K562 (cell line): ENCODE data around the gene SEC63. TPM values are rescaled to one million over a fixed set of nuclear protein-coding genes. Genes with fewer than 3 reads are reported as not detected.
A peak's percentile ranks its signal among the peaks of the same experiment; 100 is the strongest.
"Not testable (repeated sequence)": the region's sequence is repeated elsewhere in the genome, so short reads cannot be mapped to it uniquely, and the experiment has no call there.

Experiments used
- ATAC-seq: fragments of 200-7000 bp; cut with Tn5 transposase; 3 replicates; pipeline ENCODE4 v1.9.1; 2020; ENCODE audit warnings: moderate library complexity
- BruUV-seq: library from RNA; stranded (reverse); fragments of 400-500 nt; replicated peaks from 2 replicates; lab custom pipeline; 2021; lab: Mats Ljungman, UMichigan
- CTCF ChIA-PET: fragments of 300-600 bp; formaldehyde crosslinking; extraction: SDS; loops from one replicate; lab custom pipeline; 2021; ENCODE audit warnings: low intra/inter-chr PET ratio; lab: Yijun Ruan, JAX
- POLR2A ChIA-PET: fragments of 300-600, 350-650 bp; sonication (Branson Sonifier 250); formaldehyde crosslinking; extraction: SDS; loops from one replicate; lab custom pipeline; 2021; ENCODE audit warnings: antibody characterized with exemption, inconsistent platforms; lab: Yijun Ruan, JAX
- DNase-seq, 4 experiments: peaks; one replicate each; pipeline versions ENCODE4 v3.0.0 to v3.0.0-alpha.2; 2011 to 2018; ENCODE audit warnings: low spot score in 3 of 4, mixed read lengths in 3 of 4; ENCODE audit errors: extremely low read depth in 1 of 4
- FAIRE-seq: peaks from 2 replicates; lab custom pipeline; 2011; peaks lifted over from hg19 to GRCh38; lab: Jason Lieb, UNC
- H2AFZ ChIP-seq: 2 replicates; pipeline ENCODE4 v1.6.0; 2011; ENCODE audit warnings: low read depth, low read length, control low read depth, inconsistent platforms
- H3K27ac ChIP-seq: fragments of 200-600 bp; 3 replicates; pipeline ENCODE4 v1.8.0; 2011; ENCODE audit warnings: low read depth, mild to moderate bottlenecking, control low read depth, inconsistent platforms, low read length, moderate library complexity, mixed read lengths; ENCODE audit errors: extremely low read depth
- H3K27me3 ChIP-seq, 2 experiments: fragments of 300-600 bp in 1 of 2; 2 replicates in 1 of 2; 3 replicates in 1 of 2; pipeline versions ENCODE4 v1.6.0 to v1.8.0; 2011; ENCODE audit warnings: inconsistent platforms in 2 of 2, low read length in 2 of 2, mild to moderate bottlenecking in 1 of 2, mixed read lengths in 1 of 2, moderate library complexity in 1 of 2; ENCODE audit not compliant: control insufficient read depth in 2 of 2, insufficient read depth in 2 of 2
- H3K36me3 ChIP-seq: fragments of 300-600 bp; 3 replicates; pipeline ENCODE4 v1.8.0; 2011; ENCODE audit warnings: mild to moderate bottlenecking, low read length, inconsistent platforms; ENCODE audit not compliant: control insufficient read depth, insufficient read depth
- H3K4me1 ChIP-seq, 2 experiments: fragments of 200-600 bp in 1 of 2; replicated peaks in 1 of 2; 2 replicates in 1 of 2; 3 replicates in 1 of 2; pipeline versions ENCODE4 v1.5.1 to v1.8.0; 2011; ENCODE audit warnings: inconsistent platforms in 2 of 2, low read length in 2 of 2, mild to moderate bottlenecking in 1 of 2, mixed read lengths in 1 of 2, moderate library complexity in 1 of 2; ENCODE audit not compliant: control insufficient read depth in 2 of 2, insufficient read depth in 2 of 2
- H3K4me2 ChIP-seq: 2 replicates; pipeline ENCODE4 v1.6.1; 2011; ENCODE audit warnings: low read length, control low read depth, inconsistent platforms, mixed read lengths; ENCODE audit not compliant: insufficient read depth
- H3K4me3 ChIP-seq: fragments of 200-600 bp; sonication (generic), shearing (Covaris generic); 2 replicates; pipeline ENCODE4 v1.5.1; 2016; ENCODE audit warnings: control low read depth, inconsistent platforms
- H3K79me2 ChIP-seq: fragments of 200-600 bp; 3 replicates; pipeline ENCODE4 v1.8.0; 2011; ENCODE audit warnings: low read length, inconsistent platforms; ENCODE audit not compliant: control insufficient read depth, insufficient read depth
- H3K9ac ChIP-seq, 2 experiments: 2 replicates each; pipeline versions ENCODE4 v1.6.0 to v1.6.1; 2011; ENCODE audit warnings: low read depth in 2 of 2, low read length in 2 of 2, control low read depth in 1 of 2, inconsistent platforms in 1 of 2, mild to moderate bottlenecking in 1 of 2, mixed read lengths in 1 of 2; ENCODE audit not compliant: insufficient read depth in 1 of 2
- H3K9me1 ChIP-seq: one replicate; pipeline ENCODE4 v1.6.0; 2011; ENCODE audit warnings: inconsistent platforms, mild to moderate bottlenecking, low read length, moderate library complexity; ENCODE audit not compliant: control insufficient read depth, insufficient read depth
- H3K9me3 ChIP-seq: replicated peaks from 2 replicates; pipeline ENCODE4 v1.5.1; 2011; ENCODE audit warnings: low read depth, low read length, inconsistent platforms; ENCODE audit not compliant: control insufficient read depth, insufficient read depth
- H4K20me1 ChIP-seq: replicated peaks from 2 replicates; pipeline ENCODE4 v1.6.1; 2011; ENCODE audit warnings: low read length, inconsistent platforms, mixed read lengths; ENCODE audit not compliant: control insufficient read depth, insufficient read depth
- ADNP ChIP-seq: fragments of 200-800 bp; sonication (Bioruptor generic); IDR thresholded peaks from 2 replicates; pipeline ENCODE4 v1.6.1; 2016; ENCODE audit warnings: missing genetic modification characterization, missing compliant biosample characterization
- KDM4B ChIP-seq, 2 experiments: fragments of 450-650 bp in 1 of 2; sonication (generic) in 1 of 2; IDR thresholded peaks; 2 replicates each; pipeline ENCODE4 v1.6.1; 2016 to 2017; ENCODE audit warnings: borderline replicate concordance in 2 of 2, antibody characterized with exemption in 1 of 2, low read depth in 1 of 2, mild to moderate bottlenecking in 1 of 2
- SIN3A ChIP-seq, 2 experiments: fragments of 150-350 bp in 1 of 2; IDR thresholded peaks; 2 replicates each; pipeline ENCODE4 v1.6.1; 2011 to 2016; ENCODE audit warnings: borderline replicate concordance in 2 of 2, low read depth in 2 of 2, low read length in 2 of 2, mild to moderate bottlenecking in 2 of 2, moderate library complexity in 2 of 2; ENCODE audit not compliant: control insufficient read depth in 1 of 2
- TEAD1 ChIP-seq, 2 experiments: fragments of 450-650 bp in 1 of 2; sonication (generic) in 1 of 2; formaldehyde crosslinking; IDR thresholded peaks; 2 replicates each; pipeline versions ENCODE4 v1.4.0 to v1.8.0; 2020 to 2022; ENCODE audit warnings: mild to moderate bottlenecking in 2 of 2, missing genetic modification reagents in 1 of 2
- TFAM ChIP-seq: fragments of 250-450 bp; sonication (Bioruptor Pico); conservative IDR thresholded peaks from 2 replicates; pipeline ENCODE4 v1.5.0; 2021; ENCODE audit warnings: mild to moderate bottlenecking, moderate library complexity
- ZFP1 ChIP-seq: fragments of 450-650 bp; formaldehyde crosslinking; IDR thresholded peaks from 2 replicates; pipeline ENCODE4 v1.4.0; 2020; ENCODE audit warnings: mild to moderate bottlenecking, mixed read lengths
- ZNF274 ChIP-seq: IDR thresholded peaks from 2 replicates; pipeline ENCODE4 v1.6.1; 2011; ENCODE audit warnings: low read depth, mild to moderate bottlenecking, low read length, moderate library complexity, borderline replicate concordance
- WGBS: fragments of 100-300 bp; shearing (Covaris generic); methylation state at CpG from one replicate; pipeline ENCODE4 v1.1.6; 2016; ENCODE audit warnings: low coverage, mixed read lengths; ENCODE audit not compliant: insufficient coverage; ENCODE audit errors: missing lambda C conversion rate; 5-methylcytosine and 5-hydroxymethylcytosine counted together
- in situ Hi-C: fragments of 300-500 bp; cut with MboI; formaldehyde crosslinking; loops from 4 replicates; pipeline ENCODE4 v1.15.0; 2018; ENCODE audit warnings: inconsistent platforms, mixed read lengths
- intact Hi-C: fragments of 100-400 bp; cut with micrococcal nuclease; formaldehyde crosslinking; loops from 2 replicates; pipeline ENCODE4 v1.14.2; 2022
- polyA plus RNA-seq, 8 experiments: library from polyadenylated mRNA; depleted of rRNA in 4 of 8; stranded (reverse) in 5 of 8; unstranded in 3 of 8; fragments of >200 nt; fragmentation: Nextera tagmentation in 2 of 8; fragmentation: Illumina TruSeq in 1 of 8; extraction: Ambion mirVana in 2 of 8; extraction: Trizol in 1 of 8; gene quantifications; 2 replicates each; pipeline versions ENCODE4 v1.2.1 to v1.2.3, GENCODE V29; 2011 to 2014; ENCODE audit warnings: inconsistent platforms in 1 of 8, missing spikeins in 1 of 8
- total RNA-seq, 7 experiments: library from RNA; depleted of rRNA in 6 of 7; stranded (reverse); fragments of >200 nt in 6 of 7; fragmentation: Illumina TruSeq in 2 of 7; extraction: Trizol in 2 of 7; gene quantifications; 2 replicates each; pipeline versions ENCODE4 v1.2.1 to v1.2.3, GENCODE V29; 2011 to 2021; ENCODE audit warnings: low replicate concordance in 1 of 7

Gene SEC63
- total and polyA plus RNA-seq, 9 of the 15 experiments (the other 6 are each of a cell fraction or from before 2014, with no cell fraction given) = 13.8 to 74.6 (median 28.4) TPM

- Histone ChIP-seq H3K36me3 (peaks cover 7% of the 10 kb centered on the region; the same call in 2 of the 3 replicates), H3K79me2 (peaks cover 75% of the 10 kb centered on the region), H3K27me3 (no peaks in the 10 kb centered on the region), H3K9me1 (no peaks in the 10 kb centered on the region), H3K27ac (no peak overlapping the region), H3K9ac (no peak overlapping the region), H2AFZ (no peak overlapping the region), H3K4me1 (peaks cover 0 to 8% of the 10 kb centered on the region in 2 experiments; a peak in 2 of 5 replicates), H3K9me3 (no peaks in the 10 kb centered on the region), H3K4me3 (no peak overlapping the region), H3K4me2 (no peak overlapping the region), H4K20me1 (peaks cover 18% of the 10 kb centered on the region)
- POLR2A ChIA-PET = no interaction called here
- intact Hi-C loops = no loop called here
- peak; percentile 23 for FAIRE-seq
- 58% methylated on average over 3 of the region's 3 CpGs for WGBS
- BruUV-seq = no TSS peak
- in situ Hi-C loops = no loop called here
- no peak for DNase-seq
- CTCF ChIA-PET = no interaction called here
- 0 out of 3 replicates have a peak, but pooled peaks have one; percentile 22 for ATAC-seq
- TF ChIP-seq TFAM (CRISPR knock-in tag) = no peak
- TF ChIP-seq TEAD1 (CRISPR knock-in tag; IDR thresholded peaks at IDR 0.05) = no peak
- no peak for TF ChIP-seq ZNF274
- no peak for TF ChIP-seq ZFP1 (CRISPR knock-in tag)
- TF ChIP-seq SIN3A (IDR thresholded peaks at IDR 0.05; ENCODE audit: borderline replicate concordance in 2 of 2, control insufficient read depth in 1 of 2, low read depth in 2 of 2, low read length in 2 of 2) = no peak
- no peak for TF ChIP-seq ADNP (tag)
- TF ChIP-seq KDM4B (IDR thresholded peaks at IDR 0.05; ENCODE audit: borderline replicate concordance in 2 of 2, low read depth in 1 of 2) = no peak
Measured at GRCh38 chr6:107936162-107936909, 21.7 kb downstream of the SEC63 start.

GRCh38 chr6:107934229-107934628, 23.8 kb downstream of the SEC63 start:
- H4K20me1 ChIP-seq, BruUV-seq, H3K9me3 ChIP-seq, H3K9ac ChIP-seq, H3K4me2 ChIP-seq, FAIRE-seq, in situ Hi-C loops, ATAC-seq, H3K9me1 ChIP-seq, CTCF ChIA-PET, intact Hi-C loops, H3K4me3 ChIP-seq, H3K4me1 ChIP-seq, H3K27ac ChIP-seq, H2AFZ ChIP-seq, POLR2A ChIA-PET, H3K27me3 ChIP-seq, H3K36me3 ChIP-seq, DNase-seq: not testable (repeated sequence)
- H3K79me2 ChIP-seq = peaks cover 72% of the 10 kb centered on the region
- WGBS = 100% methylated on average over 1 of the region's 35 CpGs
